ENCODE data around the gene HAT1. TPM values are rescaled to one million over a fixed set of nuclear protein-coding genes. Genes with fewer than 3 reads are reported as not detected.

Gene HAT1
- total RNA-seq, 1 donor from 2014 or later = 51.3 TPM

- DNase-seq = no peak
Observed at GRCh38 chr2:171921970-171922229, 361 bp upstream of the HAT1 start.

GRCh38 chr2:171923206-171923605 is 945 bp downstream of the HAT1 start:
- DNase-seq = peak; percentile 38

- no peak for DNase-seq
Observed at GRCh38 chr2:171924170-171924942, 2.1 kb downstream of the HAT1 start.

GRCh38 chr2:171930385-171930784 is 8.1 kb downstream of the HAT1 start:
- no peak for DNase-seq

- no peak for DNase-seq
Observed at GRCh38 chr2:171939058-171939742, 16.9 kb downstream of the HAT1 start.

- DNase-seq = no peak
Observed at GRCh38 chr2:171939743-171940071, 17.4 kb downstream of the HAT1 start.

GRCh38 chr2:171941316-171941699 is 19.0 kb downstream of the HAT1 start:
- DNase-seq = no peak

- DNase-seq = no peak
Observed at GRCh38 chr2:171943869-171944268, 21.6 kb downstream of the HAT1 start.

GRCh38 chr2:171952276-171952675 is 30.0 kb downstream of the HAT1 start:
- DNase-seq = no peak

GRCh38 chr2:171952748-171953147 is 30.5 kb downstream of the HAT1 start:
- no peak for DNase-seq

GRCh38 chr2:171956135-171956825 is 34.0 kb downstream of the HAT1 start:
- peak; percentile 10 for DNase-seq

- no peak for DNase-seq
Observed at GRCh38 chr2:171957061-171957460, 34.8 kb downstream of the HAT1 start.

GRCh38 chr2:171958475-171958874 is 36.2 kb downstream of the HAT1 start:
- no peak for DNase-seq

- no peak for DNase-seq
Observed at GRCh38 chr2:171959998-171960397, 37.7 kb downstream of the HAT1 start.

GRCh38 chr2:171960570-171960969 is 38.3 kb downstream of the HAT1 start:
- no peak for DNase-seq

GRCh38 chr2:171963198-171963597 is 40.9 kb downstream of the HAT1 start:
- no peak for DNase-seq

- DNase-seq = no peak
Observed at GRCh38 chr2:171964308-171964707, 42.0 kb downstream of the HAT1 start.

GRCh38 chr2:171965238-171965637 is 43.0 kb downstream of the HAT1 start:
- DNase-seq = no peak

GRCh38 chr2:171965661-171966060 is 43.4 kb downstream of the HAT1 start:
- no peak for DNase-seq

- DNase-seq = no peak
Observed at GRCh38 chr2:171966235-171966634, 44.0 kb downstream of the HAT1 start.

GRCh38 chr2:171966688-171967087 is 44.4 kb downstream of the HAT1 start:
- no peak for DNase-seq

- no peak for DNase-seq
Observed at GRCh38 chr2:171968509-171968908, 46.2 kb downstream of the HAT1 start.

- no peak for DNase-seq
Observed at GRCh38 chr2:171972329-171972982, 50.2 kb downstream of the HAT1 start.

Measured in tongue (tissue), 2 donors.